WTC11 (cell line): ENCODE data around the gene TSPAN9.

Experiments used
- ETV6 ChIP-seq: sonication (generic); formaldehyde crosslinking; IDR thresholded peaks from 2 replicates; pipeline ENCODE4 v1.8.1; 2022; ENCODE audit warnings: mild to moderate bottlenecking, missing genetic modification reagents
- GABPB1 ChIP-seq: sonication (generic); formaldehyde crosslinking; IDR thresholded peaks from 2 replicates; pipeline ENCODE4 v1.8.1; 2023; ENCODE audit warnings: mild to moderate bottlenecking, missing genetic modification reagents
- NR2C2 ChIP-seq: sonication (generic); formaldehyde crosslinking; IDR thresholded peaks from 2 replicates; pipeline ENCODE4 v1.8.0; 2022; ENCODE audit warnings: mild to moderate bottlenecking, missing genetic modification reagents
- TF ChIP-seq, protein P1 (sequence below): sonication (generic); formaldehyde crosslinking; IDR thresholded peaks from 2 replicates; pipeline ENCODE4 v1.8.0; 2022; ENCODE audit warnings: mild to moderate bottlenecking, missing genetic modification reagents
- TF ChIP-seq, protein P2 (sequence below): fragments of 250-450 bp; sonication (Bioruptor Pico); IDR thresholded peaks from 2 replicates; pipeline ENCODE4 v1.9.0; 2021; ENCODE audit warnings: mild to moderate bottlenecking
- TF ChIP-seq, protein P3 (sequence below): sonication (generic); formaldehyde crosslinking; IDR thresholded peaks from 2 replicates; pipeline ENCODE4 v1.8.0; 2022; ENCODE audit warnings: missing genetic modification reagents
- TF ChIP-seq, protein P4 (sequence below): sonication (generic); formaldehyde crosslinking; IDR thresholded peaks from 2 replicates; pipeline ENCODE4 v1.8.1; 2022; ENCODE audit warnings: low read depth, mild to moderate bottlenecking, moderate library complexity, missing genetic modification reagents, borderline replicate concordance
- TF ChIP-seq, protein P5 (sequence below): fragments of 200-600 bp; IDR thresholded peaks from 2 replicates; pipeline ENCODE4 v1.8.0; 2022; ENCODE audit warnings: antibody characterized with exemption
- TF ChIP-seq, protein P6 (sequence below): sonication (generic); formaldehyde crosslinking; IDR thresholded peaks from 2 replicates; pipeline ENCODE4 v1.8.0; 2022; ENCODE audit warnings: mild to moderate bottlenecking, missing genetic modification reagents

DNA sequence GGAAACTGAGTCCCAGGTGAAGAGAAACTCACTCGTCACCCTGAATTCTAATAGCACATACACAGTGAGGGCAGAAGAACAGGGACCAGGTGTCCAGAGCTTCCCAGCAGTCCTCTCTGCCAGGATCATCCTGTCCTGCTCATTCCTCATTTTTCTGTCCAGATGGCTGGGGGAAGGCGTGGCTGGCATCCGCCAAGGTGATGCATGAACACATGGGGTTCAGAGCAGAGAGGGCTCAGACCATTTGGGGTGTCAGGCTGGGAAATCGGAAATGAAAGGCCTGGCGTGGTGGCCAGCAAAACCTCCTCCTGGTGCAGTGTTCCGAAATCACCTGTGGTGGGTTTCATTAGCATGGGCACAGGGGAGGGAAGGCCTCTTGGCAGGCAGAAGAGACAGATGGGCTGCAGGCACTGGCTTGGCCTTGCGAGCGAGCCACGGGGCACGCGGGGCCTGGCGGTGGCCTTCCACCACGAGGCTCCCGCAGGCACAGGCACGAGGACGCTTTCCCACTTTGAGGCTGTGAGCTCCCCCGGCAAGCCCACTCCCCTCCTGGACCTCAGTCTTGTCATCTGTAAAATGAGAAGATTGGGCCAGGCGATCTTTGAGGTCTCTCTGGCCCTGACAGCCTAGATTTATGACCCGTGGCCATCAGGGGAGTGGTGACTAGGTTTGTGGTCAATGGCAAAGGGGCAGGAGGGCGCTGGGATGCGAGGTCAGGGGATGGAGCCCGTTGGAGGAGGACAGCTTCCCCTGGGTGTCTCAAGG, 68.5 kb downstream of the TSPAN9 start:
- no peak for TF ChIP-seq NR2C2 (CRISPR knock-in tag)
- TF ChIP-seq, protein P1, sequence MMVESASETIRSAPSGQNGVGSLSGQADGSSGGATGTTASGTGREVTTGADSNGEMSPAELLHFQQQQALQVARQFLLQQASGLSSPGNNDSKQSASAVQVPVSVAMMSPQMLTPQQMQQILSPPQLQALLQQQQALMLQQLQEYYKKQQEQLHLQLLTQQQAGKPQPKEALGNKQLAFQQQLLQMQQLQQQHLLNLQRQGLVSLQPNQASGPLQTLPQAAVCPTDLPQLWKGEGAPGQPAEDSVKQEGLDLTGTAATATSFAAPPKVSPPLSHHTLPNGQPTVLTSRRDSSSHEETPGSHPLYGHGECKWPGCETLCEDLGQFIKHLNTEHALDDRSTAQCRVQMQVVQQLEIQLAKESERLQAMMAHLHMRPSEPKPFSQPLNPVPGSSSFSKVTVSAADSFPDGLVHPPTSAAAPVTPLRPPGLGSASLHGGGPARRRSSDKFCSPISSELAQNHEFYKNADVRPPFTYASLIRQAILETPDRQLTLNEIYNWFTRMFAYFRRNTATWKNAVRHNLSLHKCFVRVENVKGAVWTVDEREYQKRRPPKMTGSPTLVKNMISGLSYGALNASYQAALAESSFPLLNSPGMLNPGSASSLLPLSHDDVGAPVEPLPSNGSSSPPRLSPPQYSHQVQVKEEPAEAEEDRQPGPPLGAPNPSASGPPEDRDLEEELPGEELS (CRISPR knock-in tag) = no peak
- TF ChIP-seq, protein P2, sequence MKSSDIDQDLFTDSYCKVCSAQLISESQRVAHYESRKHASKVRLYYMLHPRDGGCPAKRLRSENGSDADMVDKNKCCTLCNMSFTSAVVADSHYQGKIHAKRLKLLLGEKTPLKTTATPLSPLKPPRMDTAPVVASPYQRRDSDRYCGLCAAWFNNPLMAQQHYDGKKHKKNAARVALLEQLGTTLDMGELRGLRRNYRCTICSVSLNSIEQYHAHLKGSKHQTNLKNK (CRISPR knock-in tag) = no peak
- TF ChIP-seq, protein P3, sequence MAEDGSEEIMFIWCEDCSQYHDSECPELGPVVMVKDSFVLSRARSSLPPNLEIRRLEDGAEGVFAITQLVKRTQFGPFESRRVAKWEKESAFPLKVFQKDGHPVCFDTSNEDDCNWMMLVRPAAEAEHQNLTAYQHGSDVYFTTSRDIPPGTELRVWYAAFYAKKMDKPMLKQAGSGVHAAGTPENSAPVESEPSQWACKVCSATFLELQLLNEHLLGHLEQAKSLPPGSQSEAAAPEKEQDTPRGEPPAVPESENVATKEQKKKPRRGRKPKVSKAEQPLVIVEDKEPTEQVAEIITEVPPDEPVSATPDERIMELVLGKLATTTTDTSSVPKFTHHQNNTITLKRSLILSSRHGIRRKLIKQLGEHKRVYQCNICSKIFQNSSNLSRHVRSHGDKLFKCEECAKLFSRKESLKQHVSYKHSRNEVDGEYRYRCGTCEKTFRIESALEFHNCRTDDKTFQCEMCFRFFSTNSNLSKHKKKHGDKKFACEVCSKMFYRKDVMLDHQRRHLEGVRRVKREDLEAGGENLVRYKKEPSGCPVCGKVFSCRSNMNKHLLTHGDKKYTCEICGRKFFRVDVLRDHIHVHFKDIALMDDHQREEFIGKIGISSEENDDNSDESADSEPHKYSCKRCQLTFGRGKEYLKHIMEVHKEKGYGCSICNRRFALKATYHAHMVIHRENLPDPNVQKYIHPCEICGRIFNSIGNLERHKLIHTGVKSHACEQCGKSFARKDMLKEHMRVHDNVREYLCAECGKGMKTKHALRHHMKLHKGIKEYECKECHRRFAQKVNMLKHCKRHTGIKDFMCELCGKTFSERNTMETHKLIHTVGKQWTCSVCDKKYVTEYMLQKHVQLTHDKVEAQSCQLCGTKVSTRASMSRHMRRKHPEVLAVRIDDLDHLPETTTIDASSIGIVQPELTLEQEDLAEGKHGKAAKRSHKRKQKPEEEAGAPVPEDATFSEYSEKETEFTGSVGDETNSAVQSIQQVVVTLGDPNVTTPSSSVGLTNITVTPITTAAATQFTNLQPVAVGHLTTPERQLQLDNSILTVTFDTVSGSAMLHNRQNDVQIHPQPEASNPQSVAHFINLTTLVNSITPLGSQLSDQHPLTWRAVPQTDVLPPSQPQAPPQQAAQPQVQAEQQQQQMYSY = no peak
- TF ChIP-seq GABPB1 (CRISPR knock-in tag) = no peak
- TF ChIP-seq, protein P4, sequence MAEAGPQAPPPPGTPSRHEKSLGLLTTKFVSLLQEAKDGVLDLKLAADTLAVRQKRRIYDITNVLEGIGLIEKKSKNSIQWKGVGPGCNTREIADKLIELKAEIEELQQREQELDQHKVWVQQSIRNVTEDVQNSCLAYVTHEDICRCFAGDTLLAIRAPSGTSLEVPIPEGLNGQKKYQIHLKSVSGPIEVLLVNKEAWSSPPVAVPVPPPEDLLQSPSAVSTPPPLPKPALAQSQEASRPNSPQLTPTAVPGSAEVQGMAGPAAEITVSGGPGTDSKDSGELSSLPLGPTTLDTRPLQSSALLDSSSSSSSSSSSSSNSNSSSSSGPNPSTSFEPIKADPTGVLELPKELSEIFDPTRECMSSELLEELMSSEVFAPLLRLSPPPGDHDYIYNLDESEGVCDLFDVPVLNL (CRISPR knock-in tag) = no peak
- no peak for TF ChIP-seq ETV6
- TF ChIP-seq, protein P5, sequence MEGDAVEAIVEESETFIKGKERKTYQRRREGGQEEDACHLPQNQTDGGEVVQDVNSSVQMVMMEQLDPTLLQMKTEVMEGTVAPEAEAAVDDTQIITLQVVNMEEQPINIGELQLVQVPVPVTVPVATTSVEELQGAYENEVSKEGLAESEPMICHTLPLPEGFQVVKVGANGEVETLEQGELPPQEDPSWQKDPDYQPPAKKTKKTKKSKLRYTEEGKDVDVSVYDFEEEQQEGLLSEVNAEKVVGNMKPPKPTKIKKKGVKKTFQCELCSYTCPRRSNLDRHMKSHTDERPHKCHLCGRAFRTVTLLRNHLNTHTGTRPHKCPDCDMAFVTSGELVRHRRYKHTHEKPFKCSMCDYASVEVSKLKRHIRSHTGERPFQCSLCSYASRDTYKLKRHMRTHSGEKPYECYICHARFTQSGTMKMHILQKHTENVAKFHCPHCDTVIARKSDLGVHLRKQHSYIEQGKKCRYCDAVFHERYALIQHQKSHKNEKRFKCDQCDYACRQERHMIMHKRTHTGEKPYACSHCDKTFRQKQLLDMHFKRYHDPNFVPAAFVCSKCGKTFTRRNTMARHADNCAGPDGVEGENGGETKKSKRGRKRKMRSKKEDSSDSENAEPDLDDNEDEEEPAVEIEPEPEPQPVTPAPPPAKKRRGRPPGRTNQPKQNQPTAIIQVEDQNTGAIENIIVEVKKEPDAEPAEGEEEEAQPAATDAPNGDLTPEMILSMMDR = no peak
- TF ChIP-seq, protein P6, sequence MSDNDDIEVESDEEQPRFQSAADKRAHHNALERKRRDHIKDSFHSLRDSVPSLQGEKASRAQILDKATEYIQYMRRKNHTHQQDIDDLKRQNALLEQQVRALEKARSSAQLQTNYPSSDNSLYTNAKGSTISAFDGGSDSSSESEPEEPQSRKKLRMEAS (CRISPR knock-in tag) = no peak
